GM23338 (cell line): Measurements from ENCODE around the gene SOX15. TPM values are rescaled to one million over a fixed set of nuclear protein-coding genes. Genes with fewer than 3 reads are reported as not detected.

Source experiments
- ATAC-seq: fragments of 200-7000 bp; cut with Tn5 transposase; 3 replicates; pipeline ENCODE4 v1.9.1; 2020
- DNase-seq: peaks from one replicate; pipeline ENCODE4 v3.0.0-alpha.2; 2015; ENCODE audit warnings: low spot score
- H2AFZ ChIP-seq: fragments of 200-600 bp; sonication (generic); 2 replicates; pipeline ENCODE4 v1.8.0; 2016; ENCODE audit warnings: antibody characterized with exemption, mild to moderate bottlenecking, moderate library complexity
- H3F3A ChIP-seq: fragments of 200-600 bp; sonication (generic); replicated peaks from 2 replicates; pipeline ENCODE4 v1.8.0; 2017; ENCODE audit warnings: antibody characterized with exemption, mixed run types, low read depth
- H3K27ac ChIP-seq: fragments of 200-600 bp; sonication (generic); 2 replicates; pipeline ENCODE4 v1.6.1; 2016; ENCODE audit warnings: low read depth
- H3K27me3 ChIP-seq: fragments of 200-600 bp; sonication (generic); 2 replicates; pipeline ENCODE4 v1.8.0; 2016; ENCODE audit warnings: mild to moderate bottlenecking, mixed run types, moderate library complexity; ENCODE audit not compliant: insufficient read depth
- H3K36me3 ChIP-seq: fragments of 200-600 bp; sonication (generic); 2 replicates; pipeline ENCODE4 v1.8.0; 2016; ENCODE audit warnings: mild to moderate bottlenecking; ENCODE audit not compliant: insufficient read depth
- H3K4me1 ChIP-seq: fragments of 200-600 bp; sonication (generic); 2 replicates; pipeline ENCODE4 v1.8.0; 2016; ENCODE audit warnings: mild to moderate bottlenecking, moderate library complexity; ENCODE audit not compliant: insufficient read depth
- H3K4me2 ChIP-seq: fragments of 200-600 bp; sonication (generic); 2 replicates; pipeline ENCODE4 v1.7.1; 2017; ENCODE audit warnings: mixed run types
- H3K4me3 ChIP-seq: fragments of 200-600 bp; sonication (generic); 2 replicates; pipeline ENCODE4 v1.6.1; 2016; ENCODE audit warnings: mixed run types
- H3K79me2 ChIP-seq: fragments of 200-600 bp; sonication (generic); replicated peaks from 2 replicates; pipeline ENCODE4 v1.8.0; 2017; ENCODE audit warnings: mild to moderate bottlenecking; ENCODE audit not compliant: insufficient read depth
- H3K9me2 ChIP-seq: fragments of 200-600 bp; sonication (generic); 2 replicates; pipeline ENCODE4 v1.8.0; 2017; ENCODE audit not compliant: insufficient read depth
- H4K20me1 ChIP-seq: fragments of 200-600 bp; sonication (generic); replicated peaks from 2 replicates; pipeline ENCODE4 v1.8.0; 2017; ENCODE audit warnings: mild to moderate bottlenecking; ENCODE audit not compliant: insufficient read depth
- H3K27ac Mint-ChIP-seq: 2 replicates; pipeline ENCODE4 v1.8.0; 2020; ENCODE audit warnings: inconsistent platforms, mild to moderate bottlenecking, moderate library complexity, mixed read lengths
- H3K27me3 Mint-ChIP-seq: 3 replicates; pipeline ENCODE4 v1.8.0; 2022; ENCODE audit warnings: low read depth, mild to moderate bottlenecking, moderate library complexity, mixed read lengths, inconsistent platforms; ENCODE audit not compliant: insufficient read depth, poor library complexity
- H3K36me3 Mint-ChIP-seq: 3 replicates; pipeline ENCODE4 v1.8.0; 2021; ENCODE audit warnings: low read depth, mild to moderate bottlenecking, inconsistent platforms, moderate library complexity, mixed read lengths
- H3K4me1 Mint-ChIP-seq: 3 replicates; pipeline ENCODE4 v1.8.0; 2020; ENCODE audit warnings: mild to moderate bottlenecking, inconsistent platforms, mixed read lengths
- H3K4me3 Mint-ChIP-seq: 3 replicates; pipeline ENCODE4 v1.8.0; 2021; ENCODE audit warnings: moderate library complexity, mild to moderate bottlenecking, inconsistent platforms, mixed read lengths
- H3K9me3 Mint-ChIP-seq: 3 replicates; pipeline ENCODE4 v1.8.0; 2020; ENCODE audit warnings: moderate library complexity, mild to moderate bottlenecking, inconsistent platforms, mixed read lengths
- EZH2 ChIP-seq: fragments of 200-600 bp; sonication (generic); IDR thresholded peaks from one replicate; pipeline ENCODE4 v1.8.0; 2017; ENCODE audit warnings: antibody characterized with exemption, mild to moderate bottlenecking, low read depth; ENCODE audit not compliant: unreplicated experiment
- EZH2phosphoT487 ChIP-seq: fragments of 200-600 bp; sonication (generic); IDR thresholded peaks from one replicate; pipeline ENCODE4 v1.8.1; 2018; ENCODE audit warnings: antibody characterized with exemption; ENCODE audit not compliant: unreplicated experiment
- NANOG ChIP-seq: IDR thresholded peaks from 2 replicates; pipeline ENCODE4 v1.6.1; 2016; ENCODE audit warnings: antibody characterized with exemption, borderline replicate concordance
- POLR2AphosphoS5 ChIP-seq: IDR thresholded peaks from 2 replicates; pipeline ENCODE4 v1.6.1; 2016; ENCODE audit warnings: antibody characterized with exemption, low read depth
- ZNF114 ChIP-seq: fragments of 250-450 bp; sonication (Bioruptor Pico); IDR thresholded peaks from 2 replicates; pipeline ENCODE4 v1.5.0; 2020; ENCODE audit warnings: mild to moderate bottlenecking, moderate library complexity
- polyA plus RNA-seq: library from polyadenylated mRNA; unstranded; fragments of >200 nt; fragmentation: Nextera tagmentation; extraction: Ambion mirVana; gene quantifications from 2 replicates; pipeline ENCODE4 v1.2.1, GENCODE V29; 2016
- total RNA-seq: library from RNA; depleted of rRNA; stranded (reverse); fragments of >200 nt; shearing (Covaris generic); gene quantifications from 2 replicates; pipeline ENCODE4 v1.2.3, GENCODE V29; 2014
- TF ChIP-seq, protein P1 (sequence below): IDR thresholded peaks from 2 replicates; pipeline ENCODE4 v1.6.1; 2016; ENCODE audit warnings: antibody characterized with exemption
- TF ChIP-seq, protein P2 (sequence below), 2 experiments: fragments of 200-600 bp in 1 of 2; sonication (generic) in 1 of 2; conservative IDR thresholded peaks; 2 replicates each; pipeline versions ENCODE4 v1.5.1 to v1.6.1; 2016 to 2017; ENCODE audit warnings: antibody characterized with exemption in 2 of 2, low read depth in 2 of 2, mild to moderate bottlenecking in 2 of 2, moderate library complexity in 1 of 2
- TF ChIP-seq, protein P3 (sequence below): fragments of 250-450 bp; sonication (Bioruptor Pico); IDR thresholded peaks from 2 replicates; pipeline ENCODE4 v1.5.0; 2020; ENCODE audit warnings: mild to moderate bottlenecking, moderate library complexity

SOX15 gene
- total and polyA plus RNA-seq, 2 experiments from 2014 or later, result 29.9 to 43.0 TPM

DNA sequence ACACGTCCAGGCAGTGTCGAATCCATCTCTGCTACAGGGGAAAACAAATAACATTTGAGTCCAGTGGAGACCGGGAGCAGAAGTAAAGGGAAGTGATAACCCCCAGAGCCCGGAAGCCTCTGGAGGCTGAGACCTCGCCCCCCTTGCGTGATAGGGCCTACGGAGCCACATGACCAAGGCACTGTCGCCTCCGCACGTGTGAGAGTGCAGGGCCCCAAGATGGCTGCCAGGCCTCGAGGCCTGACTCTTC is 17.6 kb downstream of the SOX15 start:
- H3K27me3 Mint-ChIP-seq, result peaks cover 34% of the 10 kb centered on the region
- DNase-seq (no peak), ATAC-seq (peak; percentile 87)
- Histone ChIP-seq H3K4me2 (peak overlapping the region; percentile 70), H3K9me2 (no peaks in the 10 kb centered on the region), H4K20me1 (peaks cover 35% of the 10 kb centered on the region), H3K27ac (peak overlapping the region; percentile 93), H3K36me3 (peaks cover 37% of the 10 kb centered on the region), H3K79me2 (peaks cover 56% of the 10 kb centered on the region), H3K4me1 (peaks cover 38% of the 10 kb centered on the region), H3K4me3 (peak overlapping the region; percentile 53), H3F3A (peaks cover 57% of the 10 kb centered on the region), H2AFZ (no peak overlapping the region), H3K27me3 (no peaks in the 10 kb centered on the region)
- H3K36me3 Mint-ChIP-seq, result peaks cover 88% of the 10 kb centered on the region
- peak overlapping the region; percentile 90 for H3K4me3 Mint-ChIP-seq
- peak; percentile 78 for TF ChIP-seq POLR2AphosphoS5
- no peak for TF ChIP-seq EZH2
- TF ChIP-seq NANOG, result no peak
- TF ChIP-seq, protein P1, sequence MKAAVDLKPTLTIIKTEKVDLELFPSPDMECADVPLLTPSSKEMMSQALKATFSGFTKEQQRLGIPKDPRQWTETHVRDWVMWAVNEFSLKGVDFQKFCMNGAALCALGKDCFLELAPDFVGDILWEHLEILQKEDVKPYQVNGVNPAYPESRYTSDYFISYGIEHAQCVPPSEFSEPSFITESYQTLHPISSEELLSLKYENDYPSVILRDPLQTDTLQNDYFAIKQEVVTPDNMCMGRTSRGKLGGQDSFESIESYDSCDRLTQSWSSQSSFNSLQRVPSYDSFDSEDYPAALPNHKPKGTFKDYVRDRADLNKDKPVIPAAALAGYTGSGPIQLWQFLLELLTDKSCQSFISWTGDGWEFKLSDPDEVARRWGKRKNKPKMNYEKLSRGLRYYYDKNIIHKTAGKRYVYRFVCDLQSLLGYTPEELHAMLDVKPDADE, result 0 out of 2 replicates have a peak, but pooled peaks have one; percentile 33
- peak overlapping the region; percentile 100 for H3K27ac Mint-ChIP-seq
- H3K4me1 Mint-ChIP-seq, result peaks cover 43% of the 10 kb centered on the region
- H3K9me3 Mint-ChIP-seq, result peaks cover 11% of the 10 kb centered on the region; the same call in 2 of the 3 replicates

DNA sequence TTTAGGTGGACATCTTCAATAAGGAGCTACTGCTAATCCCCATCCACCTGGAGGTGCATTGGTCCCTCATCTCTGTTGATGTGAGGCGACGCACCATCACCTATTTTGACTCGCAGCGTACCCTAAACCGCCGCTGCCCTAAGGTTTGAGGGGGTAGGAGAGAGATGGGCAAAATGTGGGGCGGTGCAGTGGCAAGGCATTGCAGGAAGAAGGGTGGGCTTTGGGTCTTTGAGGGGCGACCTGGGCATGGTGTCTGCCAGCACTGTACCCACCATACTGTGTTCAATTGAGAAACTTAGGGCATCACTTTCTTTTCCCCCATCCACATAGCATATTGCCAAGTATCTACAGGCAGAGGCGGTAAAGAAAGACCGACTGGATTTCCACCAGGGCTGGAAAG is 19.5 kb downstream of the SOX15 start:
- Mint-ChIP-seq H3K27me3 (peaks cover 17% of the 10 kb centered on the region), H3K27ac (no peak overlapping the region), H3K4me1 (peaks cover 27% of the 10 kb centered on the region), H3K9me3 (peaks cover 11% of the 10 kb centered on the region; the same call in 2 of the 3 replicates), H3K4me3 (peak overlapping the region; percentile 62; the same call in 1 of the 3 replicates), H3K36me3 (peaks cover 88% of the 10 kb centered on the region)
- ATAC-seq (no peak), DNase-seq (no peak)
- H3K4me2 ChIP-seq, result no peak overlapping the region
- TF ChIP-seq POLR2AphosphoS5 (no peak), EZH2 (no peak), EZH2phosphoT487 (no peak), ZNF114 (CRISPR knock-in tag) (no peak), NANOG (no peak)
- TF ChIP-seq, protein P2, sequence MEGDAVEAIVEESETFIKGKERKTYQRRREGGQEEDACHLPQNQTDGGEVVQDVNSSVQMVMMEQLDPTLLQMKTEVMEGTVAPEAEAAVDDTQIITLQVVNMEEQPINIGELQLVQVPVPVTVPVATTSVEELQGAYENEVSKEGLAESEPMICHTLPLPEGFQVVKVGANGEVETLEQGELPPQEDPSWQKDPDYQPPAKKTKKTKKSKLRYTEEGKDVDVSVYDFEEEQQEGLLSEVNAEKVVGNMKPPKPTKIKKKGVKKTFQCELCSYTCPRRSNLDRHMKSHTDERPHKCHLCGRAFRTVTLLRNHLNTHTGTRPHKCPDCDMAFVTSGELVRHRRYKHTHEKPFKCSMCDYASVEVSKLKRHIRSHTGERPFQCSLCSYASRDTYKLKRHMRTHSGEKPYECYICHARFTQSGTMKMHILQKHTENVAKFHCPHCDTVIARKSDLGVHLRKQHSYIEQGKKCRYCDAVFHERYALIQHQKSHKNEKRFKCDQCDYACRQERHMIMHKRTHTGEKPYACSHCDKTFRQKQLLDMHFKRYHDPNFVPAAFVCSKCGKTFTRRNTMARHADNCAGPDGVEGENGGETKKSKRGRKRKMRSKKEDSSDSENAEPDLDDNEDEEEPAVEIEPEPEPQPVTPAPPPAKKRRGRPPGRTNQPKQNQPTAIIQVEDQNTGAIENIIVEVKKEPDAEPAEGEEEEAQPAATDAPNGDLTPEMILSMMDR (conservative IDR thresholded peaks at IDR 0.05; ENCODE audit: low read depth in 2 of 2), result no peak
- TF ChIP-seq, protein P3, sequence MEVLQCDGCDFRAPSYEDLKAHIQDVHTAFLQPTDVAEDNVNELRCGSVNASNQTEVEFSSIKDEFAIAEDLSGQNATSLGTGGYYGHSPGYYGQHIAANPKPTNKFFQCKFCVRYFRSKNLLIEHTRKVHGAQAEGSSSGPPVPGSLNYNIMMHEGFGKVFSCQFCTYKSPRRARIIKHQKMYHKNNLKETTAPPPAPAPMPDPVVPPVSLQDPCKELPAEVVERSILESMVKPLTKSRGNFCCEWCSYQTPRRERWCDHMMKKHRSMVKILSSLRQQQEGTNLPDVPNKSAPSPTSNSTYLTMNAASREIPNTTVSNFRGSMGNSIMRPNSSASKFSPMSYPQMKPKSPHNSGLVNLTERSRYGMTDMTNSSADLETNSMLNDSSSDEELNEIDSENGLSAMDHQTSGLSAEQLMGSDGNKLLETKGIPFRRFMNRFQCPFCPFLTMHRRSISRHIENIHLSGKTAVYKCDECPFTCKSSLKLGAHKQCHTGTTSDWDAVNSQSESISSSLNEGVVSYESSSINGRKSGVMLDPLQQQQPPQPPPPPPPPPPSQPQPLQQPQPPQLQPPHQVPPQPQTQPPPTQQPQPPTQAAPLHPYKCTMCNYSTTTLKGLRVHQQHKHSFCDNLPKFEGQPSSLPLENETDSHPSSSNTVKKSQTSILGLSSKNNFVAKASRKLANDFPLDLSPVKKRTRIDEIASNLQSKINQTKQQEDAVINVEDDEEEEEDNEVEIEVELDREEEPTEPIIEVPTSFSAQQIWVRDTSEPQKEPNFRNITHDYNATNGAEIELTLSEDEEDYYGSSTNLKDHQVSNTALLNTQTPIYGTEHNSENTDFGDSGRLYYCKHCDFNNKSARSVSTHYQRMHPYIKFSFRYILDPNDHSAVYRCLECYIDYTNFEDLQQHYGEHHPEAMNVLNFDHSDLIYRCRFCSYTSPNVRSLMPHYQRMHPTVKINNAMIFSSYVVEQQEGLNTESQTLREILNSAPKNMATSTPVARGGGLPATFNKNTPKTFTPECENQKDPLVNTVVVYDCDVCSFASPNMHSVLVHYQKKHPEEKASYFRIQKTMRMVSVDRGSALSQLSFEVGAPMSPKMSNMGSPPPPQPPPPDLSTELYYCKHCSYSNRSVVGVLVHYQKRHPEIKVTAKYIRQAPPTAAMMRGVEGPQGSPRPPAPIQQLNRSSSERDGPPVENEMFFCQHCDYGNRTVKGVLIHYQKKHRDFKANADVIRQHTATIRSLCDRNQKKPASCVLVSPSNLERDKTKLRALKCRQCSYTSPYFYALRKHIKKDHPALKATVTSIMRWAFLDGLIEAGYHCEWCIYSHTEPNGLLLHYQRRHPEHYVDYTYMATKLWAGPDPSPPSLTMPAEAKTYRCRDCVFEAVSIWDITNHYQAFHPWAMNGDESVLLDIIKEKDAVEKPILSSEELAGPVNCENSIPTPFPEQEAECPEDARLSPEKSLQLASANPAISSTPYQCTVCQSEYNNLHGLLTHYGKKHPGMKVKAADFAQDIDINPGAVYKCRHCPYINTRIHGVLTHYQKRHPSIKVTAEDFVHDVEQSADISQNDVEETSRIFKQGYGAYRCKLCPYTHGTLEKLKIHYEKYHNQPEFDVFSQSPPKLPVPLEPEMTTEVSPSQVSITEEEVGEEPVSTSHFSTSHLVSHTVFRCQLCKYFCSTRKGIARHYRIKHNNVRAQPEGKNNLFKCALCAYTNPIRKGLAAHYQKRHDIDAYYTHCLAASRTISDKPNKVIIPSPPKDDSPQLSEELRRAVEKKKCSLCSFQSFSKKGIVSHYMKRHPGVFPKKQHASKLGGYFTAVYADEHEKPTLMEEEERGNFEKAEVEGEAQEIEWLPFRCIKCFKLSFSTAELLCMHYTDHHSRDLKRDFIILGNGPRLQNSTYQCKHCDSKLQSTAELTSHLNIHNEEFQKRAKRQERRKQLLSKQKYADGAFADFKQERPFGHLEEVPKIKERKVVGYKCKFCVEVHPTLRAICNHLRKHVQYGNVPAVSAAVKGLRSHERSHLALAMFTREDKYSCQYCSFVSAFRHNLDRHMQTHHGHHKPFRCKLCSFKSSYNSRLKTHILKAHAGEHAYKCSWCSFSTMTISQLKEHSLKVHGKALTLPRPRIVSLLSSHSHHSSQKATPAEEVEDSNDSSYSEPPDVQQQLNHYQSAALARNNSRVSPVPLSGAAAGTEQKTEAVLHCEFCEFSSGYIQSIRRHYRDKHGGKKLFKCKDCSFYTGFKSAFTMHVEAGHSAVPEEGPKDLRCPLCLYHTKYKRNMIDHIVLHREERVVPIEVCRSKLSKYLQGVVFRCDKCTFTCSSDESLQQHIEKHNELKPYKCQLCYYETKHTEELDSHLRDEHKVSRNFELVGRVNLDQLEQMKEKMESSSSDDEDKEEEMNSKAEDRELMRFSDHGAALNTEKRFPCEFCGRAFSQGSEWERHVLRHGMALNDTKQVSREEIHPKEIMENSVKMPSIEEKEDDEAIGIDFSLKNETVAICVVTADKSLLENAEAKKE, result no peak
- H4K20me1 ChIP-seq, result peaks cover 20% of the 10 kb centered on the region
- peaks cover 38% of the 10 kb centered on the region for H3F3A ChIP-seq
- H3K27me3 ChIP-seq, result no peaks in the 10 kb centered on the region
- H3K4me3 ChIP-seq, result no peak overlapping the region
- no peak overlapping the region for H2AFZ ChIP-seq
- H3K4me1 ChIP-seq, result peaks cover 20% of the 10 kb centered on the region
- peaks cover 48% of the 10 kb centered on the region for H3K79me2 ChIP-seq
- H3K36me3 ChIP-seq, result peaks cover 31% of the 10 kb centered on the region
- H3K27ac ChIP-seq, result 0 out of 2 replicates have a peak overlapping the region, but pooled peaks have one; percentile 6
- no peaks in the 10 kb centered on the region for H3K9me2 ChIP-seq
